Measurements from ENCODE around the gene NOXA1.
"Not testable (repeated sequence)": the region's sequence is repeated elsewhere in the genome, so short reads cannot be mapped to it uniquely, and the experiment has no call there.

The NOXA1 gene

DNA sequence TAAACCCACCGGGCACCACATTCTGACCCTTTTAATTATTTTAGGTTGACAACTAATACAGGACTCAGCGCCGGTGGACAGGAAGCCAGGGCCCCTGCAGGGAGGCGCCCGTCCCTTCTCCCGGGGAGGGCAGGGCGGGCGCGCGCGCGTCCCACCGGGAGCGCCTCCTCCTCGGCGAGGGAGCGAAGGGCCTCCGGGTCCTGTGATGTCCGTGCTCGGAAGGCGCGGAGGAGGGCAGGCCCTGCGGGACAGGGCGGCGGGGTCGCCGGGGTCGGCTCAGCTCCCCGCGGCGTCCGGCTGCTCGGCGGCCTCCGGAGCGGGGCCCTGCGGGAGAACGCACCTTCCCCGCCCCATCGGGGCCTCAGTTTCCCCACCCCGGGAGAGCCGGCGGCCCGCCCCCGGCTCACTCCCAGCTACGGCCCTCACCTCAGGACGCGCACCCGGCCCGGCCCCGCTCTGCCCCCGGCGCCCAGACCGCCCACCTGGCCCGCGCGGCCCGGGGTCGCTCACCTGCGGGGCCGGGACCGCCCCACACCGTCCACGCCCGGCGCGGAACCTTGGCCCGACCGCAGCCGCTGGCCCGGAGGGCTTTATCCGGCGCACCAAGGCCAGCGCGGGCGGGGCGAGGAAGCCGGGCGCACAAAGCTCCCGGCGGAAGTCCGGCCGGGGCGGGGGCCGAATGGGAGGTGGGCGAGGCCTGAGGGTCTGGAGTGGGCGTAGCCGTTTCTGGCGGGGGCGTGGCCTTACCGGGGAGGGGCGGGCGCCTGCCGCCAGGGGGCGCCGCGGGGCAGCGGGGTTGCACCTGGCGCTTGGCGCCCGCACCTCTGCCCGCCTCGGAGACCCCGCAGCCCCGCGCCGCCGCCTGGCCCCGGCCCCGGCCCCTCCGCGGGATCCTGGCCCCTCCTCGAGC is at the start of gene NOXA1, which contains the start of gene EXD3:
NOXA1 (plus strand) TSS at position 790 of the 910 bp plus-strand sequence. CDS start 137 bp downstream, outside the sequence.
EXD3 (minus strand) TSS at position 559 of the 910 bp plus-strand sequence. CDS start 27,805 bp downstream, outside the sequence.
- peak; percentile 92 to 96 for DNase-seq

DNA sequence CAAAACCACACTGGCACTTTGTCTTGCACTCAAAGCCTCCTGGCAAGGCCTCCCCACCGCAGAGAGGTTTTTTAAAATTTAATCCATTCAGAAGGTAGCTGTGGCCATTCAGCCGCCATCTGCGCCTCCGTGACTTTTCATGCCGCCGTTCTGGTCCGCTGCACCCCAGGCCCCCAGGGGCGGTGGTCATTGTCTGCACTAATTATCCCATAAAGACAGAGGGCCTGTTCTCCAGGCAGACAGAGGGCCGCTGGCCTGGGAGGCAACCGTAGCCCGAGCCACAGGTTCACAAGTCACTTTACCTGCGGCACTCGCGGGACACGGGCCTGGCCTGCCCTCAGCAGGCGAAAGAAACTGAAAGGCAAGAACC is 49.6 kb upstream of the NOXA1 start:
- DNase-seq = no peak

- no peak for DNase-seq
These were observed 48.9 kb upstream of the NOXA1 start for GRCh38 chr9:137374131-137374845.

DNA sequence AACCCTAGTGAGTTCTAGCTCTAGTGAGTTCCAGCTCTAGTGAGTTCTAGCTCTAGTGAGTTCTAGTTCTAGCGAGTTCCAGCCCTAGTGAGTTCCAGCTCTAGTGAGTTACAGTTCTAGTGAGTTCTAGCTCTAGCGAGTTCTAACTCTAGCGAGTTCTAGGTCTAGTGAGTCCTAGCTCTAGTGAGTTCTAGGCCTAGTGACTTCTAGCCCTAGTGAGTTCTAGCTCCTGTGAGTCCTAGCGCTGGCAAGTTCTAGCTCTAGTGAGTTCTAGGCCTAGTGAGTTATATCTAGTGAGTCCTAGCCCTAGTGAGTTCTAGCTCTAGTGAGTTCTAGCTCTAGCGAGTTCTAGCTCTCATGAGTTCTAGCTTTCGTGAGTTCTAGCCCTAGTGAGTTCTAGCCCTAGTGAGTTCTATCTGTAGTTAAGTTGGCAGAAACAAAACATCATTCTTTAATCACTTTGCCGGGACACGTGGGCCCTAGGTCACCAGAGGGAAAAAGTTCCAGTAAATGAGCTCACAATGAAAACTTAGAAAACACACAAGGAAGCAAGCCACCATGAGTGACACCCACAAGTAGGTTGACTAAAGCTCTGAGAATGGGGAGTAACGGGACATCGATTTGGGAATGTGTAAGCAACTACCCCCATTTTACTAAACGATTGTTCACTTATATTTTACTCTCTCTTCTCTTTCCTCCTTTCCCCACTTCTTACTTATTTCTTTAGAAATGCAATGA is 47.7 kb upstream of the NOXA1 start:
- no peak for DNase-seq

- DNase-seq = no peak
These were observed 46.8 kb upstream of the NOXA1 start for GRCh38 chr9:137376386-137376785.

GRCh38 chr9:137378688-137379410 is 44.3 kb upstream of the NOXA1 start:
- DNase-seq = not testable (repeated sequence)

- DNase-seq = no peak
These were observed 43.4 kb upstream of the NOXA1 start for GRCh38 chr9:137379761-137380161.

- DNase-seq = no peak
These were observed 43.0 kb upstream of the NOXA1 start for GRCh38 chr9:137380171-137380570.

DNA sequence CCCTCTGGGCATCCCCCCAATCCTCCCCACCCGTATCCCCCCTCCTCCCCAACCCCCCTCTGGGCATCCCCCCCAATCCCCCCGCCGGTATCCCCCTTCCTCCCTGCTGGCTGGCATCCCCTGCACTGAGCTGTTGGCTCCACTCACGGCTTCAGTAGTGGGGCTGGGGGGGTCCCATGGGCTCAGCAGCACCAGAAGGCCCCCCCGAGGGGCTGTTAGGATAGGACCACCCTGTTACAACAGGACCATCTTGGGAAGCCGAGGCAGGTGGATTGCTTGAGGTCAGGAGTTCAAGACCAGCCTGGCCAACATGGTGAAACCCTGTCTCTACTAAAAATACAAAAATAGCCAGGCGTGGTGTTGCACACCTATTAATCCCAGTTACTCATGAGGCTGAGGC is 42.6 kb upstream of the NOXA1 start:
- no peak for DNase-seq

DNA sequence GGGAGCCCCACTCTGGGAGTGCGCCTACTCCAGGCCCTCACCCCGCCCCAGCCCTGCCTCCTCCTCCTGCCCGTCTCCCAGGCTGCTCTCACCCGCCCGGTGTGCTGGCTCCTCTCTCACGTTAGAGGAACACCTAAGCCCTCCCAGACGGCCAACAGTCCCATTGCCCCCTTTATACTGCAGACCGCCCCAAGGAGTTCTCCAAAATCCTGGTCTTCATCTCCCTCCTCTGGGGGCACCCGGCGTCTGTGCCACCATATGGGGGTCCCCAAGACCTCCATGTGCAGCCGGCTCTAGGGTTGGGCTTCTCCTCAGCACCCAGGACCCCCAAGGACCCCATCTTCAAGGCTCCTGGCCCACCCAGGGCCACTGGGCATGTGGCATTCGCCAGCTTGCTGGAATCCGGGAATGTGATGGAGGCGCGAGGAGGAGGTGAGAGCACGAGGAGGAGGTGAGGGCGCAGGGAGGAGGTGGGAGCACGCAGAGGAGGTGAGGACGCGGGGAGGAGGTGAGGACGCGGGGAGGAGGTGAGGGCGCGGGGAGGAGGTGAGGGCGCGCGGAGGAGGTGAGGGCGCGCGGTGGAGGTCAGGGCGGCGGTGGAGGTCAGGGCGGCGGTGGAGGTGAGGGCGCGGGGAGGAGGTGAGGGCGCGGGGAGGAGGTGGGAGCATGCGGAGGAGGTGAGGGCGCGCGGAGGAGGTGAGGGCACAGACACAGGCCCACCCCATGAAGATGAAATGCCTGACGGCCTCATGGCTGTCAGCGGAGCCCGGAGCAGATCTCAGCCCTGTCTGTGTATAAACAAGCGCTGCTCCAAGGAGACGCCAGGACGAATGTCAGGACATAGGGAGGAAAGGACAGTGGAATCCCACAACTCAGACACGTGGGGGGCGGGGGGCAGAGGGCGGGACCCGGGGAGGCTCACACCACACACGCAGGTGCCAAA is 41.4 kb upstream of the NOXA1 start:
- DNase-seq = no peak

- no peak for DNase-seq
These were observed 40.6 kb upstream of the NOXA1 start for GRCh38 chr9:137382444-137383080.

DNA sequence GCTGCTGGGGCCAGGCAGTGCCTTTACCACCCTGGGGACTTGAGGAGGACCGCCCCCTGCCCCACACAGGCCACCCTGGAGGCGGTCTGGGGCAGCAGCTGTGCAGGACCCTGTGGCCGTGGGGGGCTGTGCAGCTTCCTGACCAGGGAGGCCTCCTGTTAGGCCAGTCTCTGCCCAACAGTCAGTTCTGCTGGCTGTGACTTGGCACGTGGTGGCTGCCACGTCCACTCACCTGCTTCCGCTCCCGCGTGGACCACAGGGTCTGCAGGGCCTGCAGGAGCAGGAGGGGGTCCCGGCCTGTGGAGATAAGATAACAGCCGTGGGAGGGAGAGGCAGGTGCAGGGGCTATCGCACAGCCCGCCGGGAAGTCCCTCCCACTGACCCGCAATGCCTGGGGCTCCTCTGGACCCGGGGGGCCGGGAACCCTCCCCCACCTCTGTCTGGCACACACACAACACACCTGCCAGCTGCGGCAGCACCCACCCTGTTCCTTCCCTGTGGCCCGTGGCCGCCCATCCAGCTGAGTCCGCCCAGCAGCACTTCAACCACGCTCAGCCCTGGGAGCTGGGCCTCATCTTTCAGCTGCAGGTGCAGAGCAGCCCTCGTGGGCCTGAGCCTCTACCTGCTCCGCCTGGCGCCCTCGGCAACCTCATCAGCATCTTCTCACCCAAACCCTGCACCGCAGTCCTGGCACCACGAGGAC is 40.0 kb upstream of the NOXA1 start:
- DNase-seq = no peak

GRCh38 chr9:137383784-137384756 is 39.1 kb upstream of the NOXA1 start:
- DNase-seq = no peak

DNA sequence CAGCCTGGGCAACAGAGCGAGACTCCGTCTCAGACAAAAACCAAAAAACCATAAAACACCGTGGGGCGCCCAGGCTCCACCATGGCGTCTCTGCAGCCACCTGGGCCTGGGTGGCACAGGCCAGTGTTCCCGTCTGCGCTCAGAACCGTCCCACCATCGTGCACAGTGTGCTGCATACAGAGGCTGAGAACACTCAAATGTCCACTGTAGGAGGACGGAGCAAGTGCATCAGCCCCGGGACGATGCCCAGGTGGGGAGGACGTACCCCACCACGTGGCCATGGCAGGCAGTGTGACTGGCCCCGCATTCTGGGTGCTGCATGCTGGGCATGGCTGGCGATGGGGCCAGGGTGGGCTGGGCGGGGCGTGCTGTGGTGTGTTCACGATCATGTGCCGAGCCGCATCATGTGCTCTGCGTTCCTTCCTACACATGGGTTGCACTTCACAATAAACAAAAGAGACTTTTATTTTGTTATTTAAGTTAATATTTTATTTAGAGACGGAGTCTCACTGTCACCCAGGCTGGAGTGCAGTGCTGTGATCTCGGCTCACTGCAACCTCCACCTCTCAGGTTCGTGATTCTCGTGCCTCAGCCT is 38.0 kb upstream of the NOXA1 start:
- DNase-seq = no peak

- not testable (repeated sequence) for DNase-seq
These were observed 36.6 kb upstream of the NOXA1 start for GRCh38 chr9:137386507-137387113.

GRCh38 chr9:137387114-137387890 is 35.9 kb upstream of the NOXA1 start:
- peak in 1 of 2 donors; percentile 55 for DNase-seq

Data from CD4-positive, alpha-beta T cell treated with Interferon alpha-2 for 1 hour (primary cell).